Tracheal epithelial cell (primary cell): ENCODE measurements around the gene GRN. TPM values are rescaled to one million over a fixed set of nuclear protein-coding genes. Genes with fewer than 3 reads are reported as not detected.

Experiments used
- total RNA-seq: library from RNA; depleted of rRNA; stranded (reverse); fragments of >200 nt; gene quantifications from 2 replicates; pipeline ENCODE4 v1.2.1, GENCODE V29; 2014

GRN gene
- total RNA-seq: 481 and 614 TPM in 2 replicates

DNA sequence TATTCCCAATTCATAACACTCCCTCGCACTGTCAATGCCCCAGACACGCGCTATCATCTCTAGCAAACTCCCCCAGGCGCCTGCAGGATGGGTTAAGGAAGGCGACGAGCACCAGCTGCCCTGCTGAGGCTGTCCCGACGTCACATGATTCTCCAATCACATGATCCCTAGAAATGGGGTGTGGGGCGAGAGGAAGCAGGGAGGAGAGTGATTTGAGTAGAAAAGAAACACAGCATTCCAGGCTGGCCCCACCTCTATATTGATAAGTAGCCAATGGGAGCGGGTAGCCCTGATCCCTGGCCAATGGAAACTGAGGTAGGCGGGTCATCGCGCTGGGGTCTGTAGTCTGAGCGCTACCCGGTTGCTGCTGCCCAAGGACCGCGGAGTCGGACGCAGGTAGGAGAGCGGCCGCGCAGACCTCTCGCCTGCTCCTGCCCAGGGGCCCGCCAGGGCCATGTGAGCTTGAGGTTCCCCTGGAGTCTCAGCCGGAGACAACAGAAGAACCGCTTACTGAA lies at the start of gene GRN:
GRN (plus strand) TSS at position 364 of the 515 bp plus-strand sequence. CDS start 3,863 bp downstream, outside the sequence.

DNA sequence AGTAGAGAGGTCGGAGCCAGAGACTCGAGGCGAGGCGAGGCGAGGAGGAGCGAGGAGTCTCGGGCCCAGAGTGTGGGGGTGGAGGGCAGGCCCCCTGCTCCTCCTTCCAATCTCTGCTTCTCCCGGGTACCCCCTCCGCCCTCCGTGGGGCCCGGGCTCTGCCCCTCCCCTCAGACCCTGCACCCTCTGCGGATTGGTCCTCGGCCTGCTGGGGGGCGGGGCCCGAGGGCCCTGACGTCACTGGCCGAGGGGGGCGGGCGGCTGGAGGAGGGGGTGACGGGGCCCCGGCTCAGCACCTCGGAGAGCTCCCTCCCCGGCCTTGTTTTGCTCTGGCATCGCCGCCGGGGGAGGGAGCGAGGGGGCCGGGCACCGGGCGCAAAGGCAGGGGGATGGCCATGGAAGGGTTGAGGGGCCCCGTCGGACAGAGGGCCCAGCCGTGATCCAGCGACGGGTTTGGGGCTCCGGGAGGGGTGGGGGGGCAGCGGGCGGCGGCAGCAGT lies 36.7 kb upstream of the GRN start, which contains the start of gene RUNDC3A:
RUNDC3A (plus strand) TSS at position 282 of the 499 bp plus-strand sequence. CDS start 232 bp downstream, outside the sequence.

DNA sequence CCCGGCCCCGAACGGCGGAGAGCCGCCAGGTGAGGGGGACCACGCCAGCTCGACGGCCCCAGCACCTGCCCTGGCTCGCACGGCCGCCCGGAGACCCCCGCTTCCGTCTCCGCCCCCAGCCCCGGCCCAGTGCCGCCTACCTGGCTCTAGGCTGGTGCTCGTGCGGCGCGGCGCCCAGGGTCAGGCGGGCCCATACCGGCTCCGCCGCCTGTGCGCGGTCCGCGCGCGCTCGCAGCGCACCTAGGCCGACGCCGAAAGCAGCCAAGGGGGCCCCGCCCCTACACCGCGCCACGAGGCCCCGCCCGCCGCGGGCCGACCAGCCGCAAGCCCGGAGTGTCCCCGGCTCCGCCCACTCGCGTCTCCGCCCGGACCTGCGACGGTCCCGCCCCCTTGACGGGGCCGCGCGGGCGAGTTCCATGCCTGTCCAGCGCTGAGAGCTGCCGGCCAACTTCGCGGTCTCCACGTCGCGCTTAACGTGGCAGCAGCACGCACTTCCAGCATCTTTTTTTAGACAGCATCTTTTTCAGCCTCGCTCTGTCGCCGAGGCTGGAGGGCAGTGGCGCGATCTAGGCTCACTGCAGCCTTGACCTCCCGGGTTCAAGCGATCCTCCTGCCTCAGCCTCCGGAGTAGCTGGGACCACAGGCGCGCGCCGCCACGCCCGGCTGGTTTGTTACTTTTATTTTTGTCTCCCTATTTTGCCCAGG lies 20.4 kb upstream of the GRN start, which contains the start of gene SLC25A39:
SLC25A39 (minus strand) TSS at position 253 of the 705 bp plus-strand sequence. CDS start 1,261 bp downstream, outside the sequence.

DNA sequence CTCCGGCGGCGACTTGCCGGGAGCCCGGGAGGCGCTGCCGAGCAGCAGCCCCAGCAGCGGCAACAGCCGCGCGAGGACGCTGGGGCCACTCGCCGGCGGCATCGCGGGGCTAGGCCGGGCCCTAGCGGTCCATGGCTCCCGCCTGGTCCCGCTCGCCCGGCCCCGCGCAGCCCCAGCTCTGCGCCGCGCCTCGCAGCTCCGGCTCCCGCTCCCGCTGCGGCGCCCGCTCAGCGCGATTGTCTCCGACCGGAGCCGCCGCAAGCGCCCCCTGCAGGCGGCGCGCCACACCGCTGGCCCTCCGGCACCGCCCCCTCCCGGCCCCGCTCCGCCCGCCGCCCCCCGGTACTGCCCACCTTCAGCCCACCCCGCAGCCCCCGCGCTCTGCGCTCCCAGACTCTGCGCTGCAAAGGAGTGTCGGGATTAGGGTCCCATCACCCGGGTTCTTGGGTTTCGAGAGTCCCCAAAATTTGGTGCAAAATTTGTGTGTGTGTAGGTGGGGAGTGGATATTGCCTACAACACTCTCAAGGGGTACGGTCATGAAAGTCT lies 18.6 kb downstream of the GRN start, which contains the start of gene FAM171A2:
FAM171A2 (minus strand) TSS at position 241 of the 547 bp plus-strand sequence; CDS start at position 102, 139 bp downstream.

DNA sequence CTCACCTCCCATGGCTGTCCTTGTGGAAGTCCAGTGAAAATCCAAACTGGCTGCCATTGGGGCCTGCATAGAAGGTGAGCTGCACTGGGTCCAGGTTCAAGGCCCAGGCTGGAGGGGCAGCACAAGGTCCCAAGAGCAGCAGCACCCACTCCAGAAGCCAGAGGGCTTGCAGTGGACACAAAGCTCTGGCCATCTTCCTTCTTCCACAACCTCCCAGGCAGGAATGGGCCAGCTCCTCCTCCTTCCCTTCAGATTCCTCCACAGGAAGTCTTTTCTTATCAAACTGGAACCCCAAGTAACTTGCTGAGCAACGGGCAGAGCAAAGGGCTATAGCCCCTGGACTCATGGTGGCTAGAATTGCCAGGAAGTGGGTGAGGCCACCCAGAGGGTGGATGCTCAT lies 44.2 kb downstream of the GRN start, which contains the start of gene ITGA2B:
ITGA2B (minus strand) TSS at position 369 of the 400 bp plus-strand sequence; CDS start at position 193, 176 bp downstream.

Other genes starting within 250 kb of the GRN start
- 28.4 and 39.4 TPM in 2 replicates for gene HDAC5, start 221.7 kb upstream of the GRN start, total RNA-seq
- gene HROB, start 203.4 kb upstream of the GRN start, total RNA-seq: 0.43 and 0.48 TPM in 2 replicates
- not detected in 2 replicates for gene ASB16, start 174.6 kb upstream of the GRN start, total RNA-seq
- 16.8 and 21.4 TPM in 2 replicates for gene TMUB2, start 158.3 kb upstream of the GRN start, total RNA-seq
- gene ATXN7L3, start 145.4 kb upstream of the GRN start, total RNA-seq: 33.0 and 46.9 TPM in 2 replicates
- 22.2 and 28.6 TPM in 2 replicates for gene UBTF, start 125.6 kb upstream of the GRN start, total RNA-seq
- not detected in 2 replicates for gene SLC4A1, start 77.2 kb upstream of the GRN start, total RNA-seq
- 0.21 and 0.96 TPM in 2 replicates for gene RUNDC3A, start 36.7 kb upstream of the GRN start, total RNA-seq
- 111 and 155 TPM in 2 replicates for gene SLC25A39, start 20.5 kb upstream of the GRN start, total RNA-seq
- gene FAM171A2, start 18.6 kb downstream of the GRN start, total RNA-seq: 1.5 and 3.6 TPM in 2 replicates
- not detected in 2 replicates for gene ITGA2B, start 44.3 kb downstream of the GRN start, total RNA-seq
- 7.5 and 10.4 TPM in 2 replicates for gene GPATCH8, start 158.1 kb downstream of the GRN start, total RNA-seq
- 0.21 and 1.7 TPM in 2 replicates for gene FZD2, start 212.2 kb downstream of the GRN start, total RNA-seq